Lower lobe of right lung (tissue), 2 donors: Measurements from ENCODE around the gene AUTS2. TPM values are rescaled to one million over a fixed set of nuclear protein-coding genes. Genes with fewer than 3 reads are reported as not detected.

ENCODE experiments used
- ATAC-seq, 2 donors: fragments of 200-7000 bp; cut with Tn5 transposase; one replicate each; pipeline ENCODE4 v1.9.1; 2020 to 2022; ENCODE audit warnings: mild to moderate bottlenecking in 2 of 2, moderate library complexity in 2 of 2
- DNase-seq: peaks from one replicate; pipeline ENCODE4 v3.0.0-alpha.2; 2020
- H3K27ac ChIP-seq: fragments of 200-600 bp; one replicate; pipeline ENCODE4 v1.8.0; 2022
- H3K27me3 ChIP-seq: fragments of 200-600 bp; one replicate; pipeline ENCODE4 v1.8.0; 2022; ENCODE audit warnings: low read depth
- H3K36me3 ChIP-seq: fragments of 200-600 bp; one replicate; pipeline ENCODE4 v1.8.0; 2022; ENCODE audit warnings: mild to moderate bottlenecking
- H3K4me1 ChIP-seq: fragments of 200-600 bp; one replicate; pipeline ENCODE4 v1.8.0; 2022
- H3K4me3 ChIP-seq: fragments of 200-600 bp; one replicate; pipeline ENCODE4 v1.8.0; 2022; ENCODE audit warnings: mild to moderate bottlenecking
- H3K9me3 ChIP-seq: fragments of 200-600 bp; one replicate; pipeline ENCODE4 v1.8.0; 2022
- intact Hi-C: fragments of 100-400 bp; cut with DNase I; formaldehyde crosslinking; loops from one replicate; pipeline ENCODE4 v1.11.0; 2022
- total RNA-seq: library from RNA; stranded (reverse); fragmentation: NEBNext Ultra II Directional; extraction: Animal tissue kit (Norgen Biotek cat#: 25700); gene quantifications from one replicate; pipeline ENCODE4 v1.2.1, GENCODE V29; 2021
- TF ChIP-seq, protein P1 (sequence below): fragments of 200-600 bp; IDR thresholded peaks from one replicate; pipeline ENCODE4 v1.8.0; 2022; ENCODE audit warnings: antibody characterized with exemption, mild to moderate bottlenecking
- donor health status: DM: no; HTN: yes; CAD: no; lungs with severe emphysema.

AUTS2 gene
- total RNA-seq, 1 donor from 2014 or later = 45.7 TPM

- TF ChIP-seq, protein P1, sequence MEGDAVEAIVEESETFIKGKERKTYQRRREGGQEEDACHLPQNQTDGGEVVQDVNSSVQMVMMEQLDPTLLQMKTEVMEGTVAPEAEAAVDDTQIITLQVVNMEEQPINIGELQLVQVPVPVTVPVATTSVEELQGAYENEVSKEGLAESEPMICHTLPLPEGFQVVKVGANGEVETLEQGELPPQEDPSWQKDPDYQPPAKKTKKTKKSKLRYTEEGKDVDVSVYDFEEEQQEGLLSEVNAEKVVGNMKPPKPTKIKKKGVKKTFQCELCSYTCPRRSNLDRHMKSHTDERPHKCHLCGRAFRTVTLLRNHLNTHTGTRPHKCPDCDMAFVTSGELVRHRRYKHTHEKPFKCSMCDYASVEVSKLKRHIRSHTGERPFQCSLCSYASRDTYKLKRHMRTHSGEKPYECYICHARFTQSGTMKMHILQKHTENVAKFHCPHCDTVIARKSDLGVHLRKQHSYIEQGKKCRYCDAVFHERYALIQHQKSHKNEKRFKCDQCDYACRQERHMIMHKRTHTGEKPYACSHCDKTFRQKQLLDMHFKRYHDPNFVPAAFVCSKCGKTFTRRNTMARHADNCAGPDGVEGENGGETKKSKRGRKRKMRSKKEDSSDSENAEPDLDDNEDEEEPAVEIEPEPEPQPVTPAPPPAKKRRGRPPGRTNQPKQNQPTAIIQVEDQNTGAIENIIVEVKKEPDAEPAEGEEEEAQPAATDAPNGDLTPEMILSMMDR = no peak
- Histone ChIP-seq H3K9me3 (no peaks in the 10 kb centered on the region), H3K27me3 (no peaks in the 10 kb centered on the region)
Measured at GRCh38 chr7:69612981-69613380, 14.7 kb downstream of the AUTS2 start.

GRCh38 chr7:69613846-69614245 lies 15.6 kb downstream of the AUTS2 start:
- TF ChIP-seq, protein P1 = no peak
- H3K36me3 ChIP-seq = no peaks in the 10 kb centered on the region
- peaks cover 11% of the 10 kb centered on the region for H3K4me1 ChIP-seq
- no peak overlapping the region for H3K4me3 ChIP-seq
- H3K9me3 ChIP-seq = no peaks in the 10 kb centered on the region
- H3K27ac ChIP-seq = no peak overlapping the region
- ATAC-seq (no peak), DNase-seq (no peak)
- H3K27me3 ChIP-seq = no peaks in the 10 kb centered on the region
- intact Hi-C loops = no loop called here

More at GRCh38 chr7:69612981-69613380, 14.7 kb downstream of the AUTS2 start:
- no peaks in the 10 kb centered on the region for H3K36me3 ChIP-seq
- ATAC-seq (no peak), DNase-seq (no peak)
- H3K4me3 ChIP-seq = no peak overlapping the region
- H3K27ac ChIP-seq = no peak overlapping the region
- intact Hi-C loops = no loop called here
- H3K4me1 ChIP-seq = peaks cover 11% of the 10 kb centered on the region

DNA sequence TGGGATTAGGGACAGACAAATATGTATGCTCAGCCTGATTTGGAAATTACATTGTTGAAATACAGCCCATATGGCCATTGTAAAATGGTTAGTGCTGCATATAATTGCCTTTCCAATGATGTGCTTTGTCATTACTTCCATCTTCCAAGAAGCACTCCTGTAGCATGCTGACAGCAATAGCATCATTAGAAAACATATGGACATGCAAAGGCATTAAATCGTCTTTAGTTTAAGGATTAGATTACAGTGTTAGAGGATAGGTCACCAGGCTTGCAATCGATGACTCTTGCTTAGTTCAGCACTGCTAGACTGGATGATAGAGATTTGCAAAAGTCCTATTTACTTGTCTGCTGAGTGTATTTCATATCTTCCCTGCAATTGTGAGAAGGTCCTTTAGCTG lies 17.4 kb downstream of the AUTS2 start:
- Histone ChIP-seq H3K27me3 (no peaks in the 10 kb centered on the region), H3K9me3 (no peaks in the 10 kb centered on the region), H3K4me3 (no peak overlapping the region), H3K36me3 (no peaks in the 10 kb centered on the region), H3K27ac (no peak overlapping the region), H3K4me1 (peaks cover 5% of the 10 kb centered on the region)
- DNase-seq = no peak
- TF ChIP-seq, protein P1 = no peak
- intact Hi-C loops = no loop called here
- no peak for ATAC-seq

DNA sequence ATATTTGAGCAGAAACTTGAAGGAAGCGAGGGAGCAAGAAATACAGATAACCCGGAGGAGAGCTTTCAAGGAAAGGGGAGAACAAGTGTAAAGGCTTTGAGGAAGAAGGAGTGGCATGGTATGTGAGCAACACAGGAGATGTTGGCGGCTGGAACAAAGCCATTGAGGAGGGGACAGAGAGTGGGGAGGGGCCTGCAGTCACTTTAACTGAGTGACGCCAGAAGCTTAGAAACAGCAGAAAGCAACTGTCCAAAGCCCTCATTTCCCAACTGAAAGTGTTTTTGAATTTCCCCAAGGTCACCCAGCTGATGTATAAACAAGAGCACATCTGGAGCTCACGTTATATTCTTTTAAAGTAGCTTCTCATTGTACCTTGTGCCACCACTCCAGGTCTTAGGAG lies 19.1 kb downstream of the AUTS2 start:
- Histone ChIP-seq H3K36me3 (no peaks in the 10 kb centered on the region), H3K27me3 (no peaks in the 10 kb centered on the region), H3K9me3 (no peaks in the 10 kb centered on the region), H3K4me3 (no peak overlapping the region), H3K4me1 (no peaks in the 10 kb centered on the region), H3K27ac (no peak overlapping the region)
- DNase-seq = no peak
- TF ChIP-seq, protein P1 = no peak
- no peak for ATAC-seq
- intact Hi-C loops = no loop called here

DNA sequence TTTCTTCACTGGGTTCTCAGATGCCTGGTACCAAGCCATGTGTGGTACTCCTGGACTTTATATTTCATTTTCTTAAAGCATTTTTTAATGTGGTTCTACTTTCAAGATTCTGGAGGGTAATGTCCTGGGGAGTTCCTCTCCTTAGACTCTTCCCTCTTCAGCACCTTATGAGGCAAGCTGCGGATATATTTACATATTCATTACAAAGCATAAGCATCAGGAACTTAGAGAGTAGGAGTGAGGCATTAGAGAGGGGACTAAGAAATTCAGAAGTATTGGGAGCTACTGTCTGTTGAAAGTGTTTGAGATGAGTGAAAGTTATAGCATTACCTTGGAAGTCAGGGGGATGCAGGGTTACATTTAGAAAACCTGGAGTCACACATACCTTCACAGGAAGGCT lies 20.8 kb downstream of the AUTS2 start:
- ATAC-seq (no peak), DNase-seq (no peak)
- intact Hi-C loops = no loop called here
- H3K27ac ChIP-seq = no peak overlapping the region
- no peaks in the 10 kb centered on the region for H3K9me3 ChIP-seq
- H3K4me1 ChIP-seq = no peaks in the 10 kb centered on the region
- no peaks in the 10 kb centered on the region for H3K36me3 ChIP-seq
- TF ChIP-seq, protein P1 = no peak
- no peaks in the 10 kb centered on the region for H3K27me3 ChIP-seq
- H3K4me3 ChIP-seq = no peak overlapping the region

- ATAC-seq = no peak
Measured at GRCh38 chr7:69619635-69620034, 21.4 kb downstream of the AUTS2 start.

More at GRCh38 chr7:69619635-69620034, 21.4 kb downstream of the AUTS2 start:
- Histone ChIP-seq H3K27ac (no peak overlapping the region), H3K9me3 (no peaks in the 10 kb centered on the region), H3K4me1 (no peaks in the 10 kb centered on the region), H3K4me3 (no peak overlapping the region), H3K27me3 (no peaks in the 10 kb centered on the region), H3K36me3 (no peaks in the 10 kb centered on the region)
- TF ChIP-seq, protein P1 = no peak
- DNase-seq = no peak
- intact Hi-C loops = no loop called here
